Suprapubic skin (tissue), 4 donors: ENCODE results near the gene FGF12. TPM values are rescaled to one million over a fixed set of nuclear protein-coding genes. Genes with fewer than 3 reads are reported as not detected.

ENCODE experiments used
- DNase-seq, 2 donors: peaks; one replicate each; pipeline ENCODE4 v3.0.0-alpha.2; 2019; ENCODE audit warnings: low spot score in 2 of 2
- H3K27ac ChIP-seq: fragments of 200-600 bp; sonication (generic); one replicate; pipeline ENCODE4 v1.5.1; 2019
- H3K27me3 ChIP-seq: fragments of 200-600 bp; sonication (generic); one replicate; pipeline ENCODE4 v1.5.1; 2019
- H3K36me3 ChIP-seq: fragments of 200-600 bp; sonication (generic); one replicate; pipeline ENCODE4 v1.5.1; 2019
- H3K4me1 ChIP-seq: fragments of 200-600 bp; sonication (generic); one replicate; pipeline ENCODE4 v1.5.1; 2019
- H3K4me3 ChIP-seq: fragments of 200-600 bp; sonication (generic); one replicate; pipeline ENCODE4 v1.5.1; 2019; ENCODE audit warnings: mild to moderate bottlenecking
- H3K9me3 ChIP-seq: fragments of 200-600 bp; sonication (generic); one replicate; pipeline ENCODE4 v1.5.1; 2019
- EP300 ChIP-seq: sonication (generic); formaldehyde crosslinking; IDR thresholded peaks from one replicate; pipeline ENCODE4 v1.6.1; 2017; ENCODE audit warnings: antibody characterized with exemption
- POLR2A ChIP-seq, 2 donors: fragments of 450-650 bp; IDR thresholded peaks; one replicate each; pipeline ENCODE4 v1.6.1; 2017; ENCODE audit warnings: antibody characterized with exemption in 2 of 2, mild to moderate bottlenecking in 2 of 2, moderate library complexity in 2 of 2
- POLR2AphosphoS5 ChIP-seq, 3 donors: sonication (generic); formaldehyde crosslinking; IDR thresholded peaks; one replicate each; pipeline ENCODE4 v1.6.1; 2017; ENCODE audit warnings: antibody characterized with exemption in 3 of 3
- WGBS: methylation state at CpG from one replicate; pipeline ENCODE4 v1.1.5; 2018; 5-methylcytosine and 5-hydroxymethylcytosine counted together
- total RNA-seq, 4 donors: library from RNA; depleted of rRNA; stranded (reverse); fragments of >200 nt; gene quantifications; one replicate each; pipeline ENCODE4 v1.1.0, GENCODE V29; 2016
- TF ChIP-seq, protein P1 (sequence below), 2 donors: fragments of 200-600 bp in 1 of 2; fragments of 450-650 bp in 1 of 2; sonication (generic) in 1 of 2; IDR thresholded peaks; one replicate each; pipeline ENCODE4 v1.5.1; 2016 to 2019; ENCODE audit warnings: antibody characterized with exemption in 2 of 2, mild to moderate bottlenecking in 1 of 2, moderate library complexity in 1 of 2

Gene FGF12
- total RNA-seq, 4 donors from 2014 or later = 1.5 to 3.6 (median 1.6) TPM

DNA sequence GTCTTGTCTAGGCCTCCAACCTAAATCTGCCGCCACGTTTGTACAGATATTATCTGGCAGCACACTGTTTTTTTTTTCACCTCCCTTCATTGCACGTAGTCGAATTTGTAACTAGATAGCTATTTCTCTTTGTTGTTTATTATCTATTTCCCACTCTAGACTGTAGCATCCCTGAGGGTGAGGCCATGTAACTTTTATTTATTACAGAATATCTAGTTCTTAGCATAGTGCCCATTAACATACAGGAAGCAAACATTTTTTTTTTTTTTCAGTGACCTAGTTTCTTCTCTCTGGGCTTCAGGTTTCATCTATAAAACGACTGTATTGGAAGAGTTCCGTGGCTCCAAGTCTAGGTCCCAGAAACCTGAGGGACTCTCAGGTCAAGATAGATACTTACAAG is 354.3 kb downstream of the FGF12 start:
- H3K9me3 ChIP-seq = no peaks in the 10 kb centered on the region
- 43% methylated on average over 6 of the region's 6 CpGs for WGBS
- TF ChIP-seq, protein P1, sequence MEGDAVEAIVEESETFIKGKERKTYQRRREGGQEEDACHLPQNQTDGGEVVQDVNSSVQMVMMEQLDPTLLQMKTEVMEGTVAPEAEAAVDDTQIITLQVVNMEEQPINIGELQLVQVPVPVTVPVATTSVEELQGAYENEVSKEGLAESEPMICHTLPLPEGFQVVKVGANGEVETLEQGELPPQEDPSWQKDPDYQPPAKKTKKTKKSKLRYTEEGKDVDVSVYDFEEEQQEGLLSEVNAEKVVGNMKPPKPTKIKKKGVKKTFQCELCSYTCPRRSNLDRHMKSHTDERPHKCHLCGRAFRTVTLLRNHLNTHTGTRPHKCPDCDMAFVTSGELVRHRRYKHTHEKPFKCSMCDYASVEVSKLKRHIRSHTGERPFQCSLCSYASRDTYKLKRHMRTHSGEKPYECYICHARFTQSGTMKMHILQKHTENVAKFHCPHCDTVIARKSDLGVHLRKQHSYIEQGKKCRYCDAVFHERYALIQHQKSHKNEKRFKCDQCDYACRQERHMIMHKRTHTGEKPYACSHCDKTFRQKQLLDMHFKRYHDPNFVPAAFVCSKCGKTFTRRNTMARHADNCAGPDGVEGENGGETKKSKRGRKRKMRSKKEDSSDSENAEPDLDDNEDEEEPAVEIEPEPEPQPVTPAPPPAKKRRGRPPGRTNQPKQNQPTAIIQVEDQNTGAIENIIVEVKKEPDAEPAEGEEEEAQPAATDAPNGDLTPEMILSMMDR (IDR thresholded peaks at IDR 0.05) = no peak
- TF ChIP-seq POLR2AphosphoS5 (IDR thresholded peaks at IDR 0.05) = no peak
- TF ChIP-seq EP300 = no peak
- TF ChIP-seq POLR2A (IDR thresholded peaks at IDR 0.05) = no peak
- no peaks in the 10 kb centered on the region for H3K36me3 ChIP-seq
- no peak overlapping the region for H3K4me3 ChIP-seq
- no peak overlapping the region for H3K27ac ChIP-seq
- no peak for DNase-seq
- no peaks in the 10 kb centered on the region for H3K27me3 ChIP-seq
- H3K4me1 ChIP-seq = no peaks in the 10 kb centered on the region

DNA sequence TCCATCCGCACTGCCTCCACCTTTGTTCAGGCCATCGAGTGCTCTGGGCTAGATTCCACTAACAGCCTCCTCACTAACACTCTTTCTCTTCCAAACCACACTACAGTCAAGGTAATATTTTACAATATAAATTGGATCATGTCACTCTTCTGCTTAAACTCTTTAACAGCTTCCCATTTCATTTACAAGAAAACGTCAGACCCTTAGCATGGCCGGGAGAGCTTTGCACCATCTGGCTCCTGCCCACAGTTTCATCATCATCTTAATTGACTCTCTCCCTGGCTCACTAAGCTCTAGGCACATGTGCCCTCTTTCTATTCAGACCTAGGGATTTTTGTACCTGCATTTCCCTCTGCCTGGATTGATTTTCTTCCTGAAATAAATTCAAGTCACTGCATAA is 354.7 kb downstream of the FGF12 start:
- Histone ChIP-seq H3K27ac (no peak overlapping the region), H3K4me1 (no peaks in the 10 kb centered on the region), H3K27me3 (no peaks in the 10 kb centered on the region), H3K9me3 (no peaks in the 10 kb centered on the region), H3K36me3 (no peaks in the 10 kb centered on the region), H3K4me3 (no peak overlapping the region)
- WGBS = 43% methylated on average over 4 of the region's 4 CpGs
- no peak for DNase-seq
- TF ChIP-seq POLR2A (IDR thresholded peaks at IDR 0.05) (no peak), EP300 (no peak), POLR2AphosphoS5 (IDR thresholded peaks at IDR 0.05) (no peak)
- TF ChIP-seq, protein P1 (IDR thresholded peaks at IDR 0.05) = no peak

DNA sequence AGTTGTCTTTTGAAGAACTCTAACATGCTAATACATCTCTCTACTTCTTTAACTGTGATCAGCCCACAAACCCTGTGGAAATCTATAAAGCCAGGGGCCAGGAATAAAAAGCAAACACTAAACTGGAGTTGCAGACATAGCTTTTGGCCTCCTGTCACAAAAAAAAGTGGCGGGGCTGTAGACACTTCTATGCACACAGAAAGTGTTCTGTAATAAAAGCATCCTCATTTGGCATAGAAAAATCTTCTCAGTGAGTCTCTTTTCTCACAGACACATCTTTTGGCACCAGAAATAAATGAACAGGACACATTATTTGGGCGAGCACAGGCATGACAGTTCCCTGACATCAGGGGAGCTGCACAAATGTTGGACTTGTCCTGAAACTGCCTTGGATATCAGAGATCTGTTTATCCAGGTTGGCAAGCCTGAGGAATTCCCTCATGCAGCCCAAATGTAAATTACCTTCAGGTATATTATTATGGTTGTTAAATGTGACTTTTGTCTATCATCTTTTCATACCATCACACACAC is 355.4 kb downstream of the FGF12 start:
- Histone ChIP-seq H3K36me3 (no peaks in the 10 kb centered on the region), H3K9me3 (no peaks in the 10 kb centered on the region), H3K27me3 (no peaks in the 10 kb centered on the region), H3K4me3 (no peak overlapping the region), H3K4me1 (no peaks in the 10 kb centered on the region), H3K27ac (no peak overlapping the region)
- TF ChIP-seq POLR2AphosphoS5 (IDR thresholded peaks at IDR 0.05) = no peak
- TF ChIP-seq EP300 = no peak
- no peak for TF ChIP-seq POLR2A (IDR thresholded peaks at IDR 0.05)
- TF ChIP-seq, protein P1 (IDR thresholded peaks at IDR 0.05) = no peak
- no peak for DNase-seq
- WGBS = 19% methylated on average over 2 of the region's 2 CpGs

DNA sequence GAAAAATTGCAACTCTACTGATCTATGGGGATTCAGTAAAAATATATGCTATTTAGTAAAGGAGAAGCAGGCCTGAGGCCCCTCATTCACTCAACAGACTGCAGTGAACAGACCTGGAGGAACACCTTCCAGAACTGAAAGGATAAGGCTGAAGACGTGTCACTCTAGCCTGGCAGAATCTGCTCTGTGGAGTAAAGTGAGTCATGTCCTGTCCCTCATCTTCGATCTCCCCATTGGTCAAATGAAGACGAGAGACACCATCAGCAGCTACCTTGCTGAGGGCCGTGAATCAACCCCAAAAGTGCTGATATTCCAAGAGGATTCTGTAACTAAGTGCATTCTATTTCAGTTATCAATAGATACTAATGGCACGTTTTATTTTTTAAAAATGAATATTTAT is 359.7 kb downstream of the FGF12 start:
- TF ChIP-seq EP300 (no peak), POLR2A (IDR thresholded peaks at IDR 0.05) (no peak), POLR2AphosphoS5 (IDR thresholded peaks at IDR 0.05) (no peak)
- TF ChIP-seq, protein P1 (IDR thresholded peaks at IDR 0.05) = no peak
- Histone ChIP-seq H3K4me3 (no peak overlapping the region), H3K27me3 (no peaks in the 10 kb centered on the region), H3K4me1 (no peaks in the 10 kb centered on the region), H3K27ac (no peak overlapping the region), H3K36me3 (no peaks in the 10 kb centered on the region), H3K9me3 (no peaks in the 10 kb centered on the region)
- 84% methylated on average over 5 of the region's 5 CpGs for WGBS
- DNase-seq = no peak

DNA sequence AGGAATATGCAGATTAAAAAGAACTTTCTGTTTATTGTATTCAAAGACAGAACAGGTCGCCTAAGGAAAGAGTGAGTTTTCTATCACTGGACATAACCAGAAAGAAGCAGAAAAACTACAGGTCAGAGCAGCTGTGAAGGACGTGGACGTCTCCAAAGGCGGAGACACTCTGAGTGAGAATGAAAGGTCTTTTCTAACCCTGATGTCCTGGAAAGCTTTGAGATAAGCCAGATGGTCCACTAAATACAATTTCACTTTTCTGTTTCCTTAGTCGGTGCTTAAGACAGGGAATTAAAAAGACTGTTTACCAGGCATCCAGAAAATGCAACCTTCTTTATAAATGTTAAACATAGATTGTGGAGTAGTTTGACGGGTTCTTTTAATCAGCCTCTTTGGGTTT is 360.4 kb downstream of the FGF12 start:
- no peak for TF ChIP-seq EP300
- no peak for TF ChIP-seq POLR2A (IDR thresholded peaks at IDR 0.05)
- no peak for TF ChIP-seq POLR2AphosphoS5 (IDR thresholded peaks at IDR 0.05)
- TF ChIP-seq, protein P1 (IDR thresholded peaks at IDR 0.05) = no peak
- DNase-seq = no peak
- 68% methylated on average over 6 of the region's 6 CpGs for WGBS

More for the DNA sequence above, 360.4 kb downstream of the FGF12 start:
- no peak overlapping the region for H3K27ac ChIP-seq
- no peaks in the 10 kb centered on the region for H3K27me3 ChIP-seq
- no peaks in the 10 kb centered on the region for H3K9me3 ChIP-seq
- H3K4me1 ChIP-seq = no peaks in the 10 kb centered on the region
- H3K4me3 ChIP-seq = no peak overlapping the region
- H3K36me3 ChIP-seq = no peaks in the 10 kb centered on the region
